ENCODE results near the gene KRTAP10-11. TPM values are rescaled to one million over a fixed set of nuclear protein-coding genes. Genes with fewer than 3 reads are reported as not detected.

The KRTAP10-11 gene
- polyA plus RNA-seq, 3 donors = not detected

GRCh38 chr21:44671911-44672310 lies 25.7 kb downstream of the KRTAP10-11 start:
- peaks cover 19 to 46% (median 38%) of the 10 kb centered on the region in 7 donors for H3K9me3 Mint-ChIP-seq
- no CpG with 5 or more reads among the region's 1 CpG for whole genome bisulfite sequencing (ENCODE audit: insufficient coverage)

GRCh38 chr21:44677881-44678280 lies 31.7 kb downstream of the KRTAP10-11 start:
- no peak overlapping the region for H3K27ac ChIP-seq (ENCODE audit: low read depth in 1 of 2, low read length in 2 of 2)
- H3K4me3 Mint-ChIP-seq = no peak overlapping the region
- WGBS (ENCODE audit: insufficient coverage) = 100% methylated on average over 6 of the region's 13 CpGs
- H3K9me3 ChIP-seq (replicated peaks in 1 of 2; ENCODE audit: control insufficient read depth in 1 of 2, insufficient read depth in 1 of 2, low read length in 2 of 2) = peaks cover under 1 to 3% of the 10 kb centered on the region in 2 donors
- H3K36me3 Mint-ChIP-seq = no peaks in the 10 kb centered on the region
- no peak overlapping the region for H2AFZ ChIP-seq (ENCODE audit: insufficient read depth, low read depth, low read length, poor library complexity, severe bottlenecking)
- H3K4me1 ChIP-seq (ENCODE audit: control insufficient read depth in 1 of 2, insufficient read depth in 2 of 2, low read length in 2 of 2) = no peaks in the 10 kb centered on the region
- no peaks in the 10 kb centered on the region for H3K79me2 ChIP-seq (ENCODE audit: insufficient read depth, low read length)
- no peaks in the 10 kb centered on the region for H4K20me1 ChIP-seq (ENCODE audit: insufficient read depth, low read length)
- no peaks in the 10 kb centered on the region for H3K27me3 ChIP-seq (ENCODE audit: control insufficient read depth in 2 of 2, insufficient read depth in 2 of 2, low read length in 2 of 2)
- H3K4me3 ChIP-seq (replicated peaks in 1 of 3; ENCODE audit: low read depth in 2 of 3, low read length in 3 of 3) = no peak overlapping the region
- H3K27ac Mint-ChIP-seq = no peak overlapping the region
- no peaks in the 10 kb centered on the region for H3K36me3 ChIP-seq (replicated peaks in 1 of 2; ENCODE audit: control insufficient read depth in 1 of 2, insufficient read depth in 2 of 2, low read length in 2 of 2)
- no peak for TF ChIP-seq CTCF (IDR thresholded peaks at IDR 0.05)
- peaks cover 5 to 17% (median 10%) of the 10 kb centered on the region in 3 donors for H3K27me3 Mint-ChIP-seq (ENCODE audit: low read depth in 3 of 3)
- intact Hi-C loops (cut with micrococcal nuclease) = no loop called here
- no peak overlapping the region for H3K9ac ChIP-seq (ENCODE audit: insufficient read depth, low read length, poor library complexity, severe bottlenecking)
- no peaks in the 10 kb centered on the region for H3K4me1 Mint-ChIP-seq
- no peak overlapping the region for H3K4me2 ChIP-seq (replicated peaks; ENCODE audit: extremely low read depth, low read length, poor library complexity, severe bottlenecking)
- no peak for DNase-seq
- H3K9me3 Mint-ChIP-seq = peaks cover 6 to 21% (median 10%) of the 10 kb centered on the region in 7 donors

More at GRCh38 chr21:44671911-44672310, 25.7 kb downstream of the KRTAP10-11 start:
- Mint-ChIP-seq H3K4me1 (no peaks in the 10 kb centered on the region), H3K27me3 (ENCODE audit: low read depth in 3 of 3) (peaks cover 6 to 10% (median 9%) of the 10 kb centered on the region in 3 donors), H3K4me3 (no peak overlapping the region), H3K27ac (no peak overlapping the region), H3K36me3 (no peaks in the 10 kb centered on the region)
- Histone ChIP-seq H3K9me3 (replicated peaks in 1 of 2; ENCODE audit: control insufficient read depth in 1 of 2, insufficient read depth in 1 of 2, low read length in 2 of 2) (peaks cover 28 to 33% of the 10 kb centered on the region in 2 donors), H3K79me2 (ENCODE audit: insufficient read depth, low read length) (no peaks in the 10 kb centered on the region), H3K27ac (ENCODE audit: low read depth in 1 of 2, low read length in 2 of 2) (no peak overlapping the region), H3K27me3 (ENCODE audit: control insufficient read depth in 2 of 2, insufficient read depth in 2 of 2, low read length in 2 of 2) (no peaks in the 10 kb centered on the region), H3K9ac (ENCODE audit: insufficient read depth, low read length, poor library complexity, severe bottlenecking) (no peak overlapping the region), H2AFZ (ENCODE audit: insufficient read depth, low read depth, low read length, poor library complexity, severe bottlenecking) (no peak overlapping the region), H3K4me2 (replicated peaks; ENCODE audit: extremely low read depth, low read length, poor library complexity, severe bottlenecking) (no peak overlapping the region), H3K4me3 (replicated peaks in 1 of 3; ENCODE audit: low read depth in 2 of 3, low read length in 3 of 3) (no peak overlapping the region), H4K20me1 (ENCODE audit: insufficient read depth, low read length) (no peaks in the 10 kb centered on the region), H3K4me1 (ENCODE audit: control insufficient read depth in 1 of 2, insufficient read depth in 2 of 2, low read length in 2 of 2) (no peaks in the 10 kb centered on the region), H3K36me3 (replicated peaks in 1 of 2; ENCODE audit: control insufficient read depth in 1 of 2, insufficient read depth in 2 of 2, low read length in 2 of 2) (no peaks in the 10 kb centered on the region)
- intact Hi-C loops (cut with micrococcal nuclease) = no loop called here
- TF ChIP-seq CTCF (IDR thresholded peaks at IDR 0.05) = no peak
- DNase-seq = no peak
